Stimulated activated naive B cell treated with anti-CD40 and anti-IgM and Interleukin-4, amounts not matched to agents 10 μg/mL and 1 μg/mL and 100 μg/mL, for 72 hours (primary cell): ENCODE results near the gene PARD3.

Experiments
- ATAC-seq, 2 donors: fragments of 150-1000 bp; cut with Tn5 transposase; replicated peaks; 2 replicates each; pipeline ENCODE4 v1.10.0; 2021; ENCODE audit warnings: moderate library complexity in 1 of 2
- DNase-seq: peaks from one replicate; pipeline ENCODE4 v3.0.0; 2021
- H3K27ac Mint-ChIP-seq: one replicate; pipeline ENCODE4 v1.8.0; 2022; ENCODE audit warnings: mild to moderate bottlenecking, mixed read lengths
- H3K27me3 Mint-ChIP-seq, 2 donors: one replicate each; pipeline ENCODE4 v1.8.0; 2022; ENCODE audit warnings: mixed read lengths in 2 of 2
- H3K36me3 Mint-ChIP-seq, 2 donors: one replicate each; pipeline ENCODE4 v1.8.0; 2022; ENCODE audit warnings: mixed read lengths in 2 of 2, mild to moderate bottlenecking in 1 of 2
- H3K4me1 Mint-ChIP-seq, 2 donors: one replicate each; pipeline ENCODE4 v1.8.0; 2022; ENCODE audit warnings: mixed read lengths in 2 of 2, mild to moderate bottlenecking in 1 of 2
- H3K4me3 Mint-ChIP-seq, 2 donors: one replicate each; pipeline ENCODE4 v1.8.0; 2022; ENCODE audit warnings: mild to moderate bottlenecking in 2 of 2, mixed read lengths in 2 of 2, moderate library complexity in 1 of 2
- H3K9me3 Mint-ChIP-seq, 2 donors: one replicate each; pipeline ENCODE4 v1.8.0; 2022; ENCODE audit warnings: mixed read lengths in 2 of 2, mild to moderate bottlenecking in 1 of 2

PARD3 gene

GRCh38 chr10:34098821-34099567 lies 716.1 kb downstream of the PARD3 start:
- DNase-seq (no peak), ATAC-seq (peak in 1 of 2 donors; percentile 18)
- Mint-ChIP-seq H3K36me3 (no peaks in the 10 kb centered on the region), H3K4me1 (no peaks in the 10 kb centered on the region), H3K27ac (no peak overlapping the region), H3K9me3 (peaks cover 11 to 17% of the 10 kb centered on the region in 2 donors), H3K4me3 (no peak overlapping the region), H3K27me3 (no peaks in the 10 kb centered on the region)

- Mint-ChIP-seq H3K4me3 (no peak overlapping the region), H3K4me1 (no peaks in the 10 kb centered on the region), H3K36me3 (no peaks in the 10 kb centered on the region), H3K9me3 (peaks cover 11 to 16% of the 10 kb centered on the region in 2 donors), H3K27ac (no peak overlapping the region), H3K27me3 (no peaks in the 10 kb centered on the region)
- ATAC-seq (no peak), DNase-seq (no peak)
Observed at GRCh38 chr10:34097682-34098081, 717.4 kb downstream of the PARD3 start.

- Mint-ChIP-seq H3K27ac (no peak overlapping the region), H3K36me3 (no peaks in the 10 kb centered on the region), H3K9me3 (peaks cover 11 to 17% of the 10 kb centered on the region in 2 donors), H3K4me3 (no peak overlapping the region), H3K27me3 (no peaks in the 10 kb centered on the region), H3K4me1 (no peaks in the 10 kb centered on the region)
- DNase-seq (no peak), ATAC-seq (no peak)
Observed at GRCh38 chr10:34094961-34095360, 720.1 kb downstream of the PARD3 start.

- Mint-ChIP-seq H3K9me3 (peaks cover 13 to 18% of the 10 kb centered on the region in 2 donors), H3K4me3 (no peak overlapping the region), H3K36me3 (no peaks in the 10 kb centered on the region), H3K27me3 (no peaks in the 10 kb centered on the region), H3K27ac (no peak overlapping the region), H3K4me1 (no peaks in the 10 kb centered on the region)
- ATAC-seq = no peak
- no peak for DNase-seq
Observed at GRCh38 chr10:34094146-34094696, 720.9 kb downstream of the PARD3 start.

GRCh38 chr10:34092891-34093290 lies 722.2 kb downstream of the PARD3 start:
- Mint-ChIP-seq H3K9me3 (peaks cover 14 to 17% of the 10 kb centered on the region in 2 donors), H3K27ac (no peak overlapping the region), H3K27me3 (no peaks in the 10 kb centered on the region), H3K4me3 (no peak overlapping the region), H3K4me1 (no peaks in the 10 kb centered on the region), H3K36me3 (no peaks in the 10 kb centered on the region)
- ATAC-seq (no peak), DNase-seq (no peak)

GRCh38 chr10:34091635-34092195 lies 723.4 kb downstream of the PARD3 start:
- DNase-seq = no peak

GRCh38 chr10:34089253-34089652 lies 725.8 kb downstream of the PARD3 start:
- DNase-seq (no peak), ATAC-seq (no peak)
- no peaks in the 10 kb centered on the region for H3K27me3 Mint-ChIP-seq
- no peak overlapping the region for H3K4me3 Mint-ChIP-seq
- no peak overlapping the region for H3K27ac Mint-ChIP-seq
- no peaks in the 10 kb centered on the region for H3K36me3 Mint-ChIP-seq
- no peaks in the 10 kb centered on the region for H3K4me1 Mint-ChIP-seq
- peaks cover 7 to 9% of the 10 kb centered on the region in 2 donors for H3K9me3 Mint-ChIP-seq

More at GRCh38 chr10:34091635-34092195, 723.4 kb downstream of the PARD3 start:
- Mint-ChIP-seq H3K4me1 (no peaks in the 10 kb centered on the region), H3K27ac (no peak overlapping the region), H3K36me3 (no peaks in the 10 kb centered on the region), H3K4me3 (no peak overlapping the region), H3K9me3 (peaks cover 14 to 17% of the 10 kb centered on the region in 2 donors), H3K27me3 (no peaks in the 10 kb centered on the region)
- ATAC-seq = no peak

GRCh38 chr10:34088208-34088794 lies 726.8 kb downstream of the PARD3 start:
- Mint-ChIP-seq H3K4me1 (no peaks in the 10 kb centered on the region), H3K27me3 (no peaks in the 10 kb centered on the region), H3K27ac (no peak overlapping the region), H3K9me3 (peaks cover 7 to 11% of the 10 kb centered on the region in 2 donors), H3K4me3 (no peak overlapping the region), H3K36me3 (no peaks in the 10 kb centered on the region)
- DNase-seq (no peak), ATAC-seq (no peak)

GRCh38 chr10:34087095-34087418 lies 728.0 kb downstream of the PARD3 start:
- ATAC-seq (no peak), DNase-seq (no peak)
- Mint-ChIP-seq H3K9me3 (peaks cover 7 to 10% of the 10 kb centered on the region in 2 donors), H3K27ac (no peak overlapping the region), H3K27me3 (no peaks in the 10 kb centered on the region), H3K4me1 (no peaks in the 10 kb centered on the region), H3K36me3 (no peaks in the 10 kb centered on the region), H3K4me3 (no peak overlapping the region)

- DNase-seq (no peak), ATAC-seq (no peak)
- Mint-ChIP-seq H3K9me3 (peaks cover 4 to 9% of the 10 kb centered on the region in 2 donors), H3K4me1 (no peaks in the 10 kb centered on the region), H3K36me3 (no peaks in the 10 kb centered on the region), H3K4me3 (no peak overlapping the region), H3K27me3 (no peaks in the 10 kb centered on the region), H3K27ac (no peak overlapping the region)
Observed at GRCh38 chr10:34083567-34083966, 731.5 kb downstream of the PARD3 start.

- H3K27ac Mint-ChIP-seq = no peak overlapping the region
- ATAC-seq = no peak
- no peaks in the 10 kb centered on the region for H3K27me3 Mint-ChIP-seq
Observed at GRCh38 chr10:34081948-34082347, 733.1 kb downstream of the PARD3 start.

GRCh38 chr10:34081347-34081743 lies 733.8 kb downstream of the PARD3 start:
- ATAC-seq (no peak), DNase-seq (no peak)
- no peak overlapping the region for H3K4me3 Mint-ChIP-seq
- no peaks in the 10 kb centered on the region for H3K27me3 Mint-ChIP-seq
- no peaks in the 10 kb centered on the region for H3K4me1 Mint-ChIP-seq
- H3K36me3 Mint-ChIP-seq = no peaks in the 10 kb centered on the region
- H3K9me3 Mint-ChIP-seq = peaks cover 3 to 7% of the 10 kb centered on the region in 2 donors
- H3K27ac Mint-ChIP-seq = no peak overlapping the region

More at GRCh38 chr10:34081948-34082347, 733.1 kb downstream of the PARD3 start:
- Mint-ChIP-seq H3K4me1 (no peaks in the 10 kb centered on the region), H3K36me3 (no peaks in the 10 kb centered on the region), H3K4me3 (no peak overlapping the region), H3K9me3 (peaks cover 4 to 9% of the 10 kb centered on the region in 2 donors)
- no peak for DNase-seq

- Mint-ChIP-seq H3K36me3 (no peaks in the 10 kb centered on the region), H3K27me3 (no peaks in the 10 kb centered on the region), H3K4me3 (no peak overlapping the region), H3K9me3 (peaks cover 0 to 8% of the 10 kb centered on the region in 2 donors), H3K27ac (no peak overlapping the region), H3K4me1 (no peaks in the 10 kb centered on the region)
- DNase-seq = no peak
- no peak for ATAC-seq
Observed at GRCh38 chr10:34080485-34081346, 734.4 kb downstream of the PARD3 start.
